Retinal pigment epithelial cell (primary cell): ENCODE results near the gene MCRIP1.

Source experiments
- DNase-seq: peaks from one replicate; pipeline ENCODE4 v3.0.0-alpha.2; 2010; ENCODE audit warnings: low read depth
- H3K4me3 ChIP-seq: 2 replicates; pipeline ENCODE4 v1.5.1; 2011; ENCODE audit warnings: mild to moderate bottlenecking, low read length, control low read depth, moderate library complexity
- CTCF ChIP-seq: conservative IDR thresholded peaks from 2 replicates; pipeline ENCODE4 v1.5.1; 2011; ENCODE audit warnings: low read depth, low read length, control low read depth, inconsistent platforms

The MCRIP1 gene

GRCh38 chr17:81846743-81847689, 13.9 kb upstream of the MCRIP1 start:
- TF ChIP-seq CTCF = no peak
- no peak overlapping the region for H3K4me3 ChIP-seq
- no peak for DNase-seq

GRCh38 chr17:81845881-81846742, 13.0 kb upstream of the MCRIP1 start:
- no peak for TF ChIP-seq CTCF
- DNase-seq = no peak
- H3K4me3 ChIP-seq = no peak overlapping the region

- TF ChIP-seq CTCF = no peak
- DNase-seq = no peak
These were observed 12.3 kb upstream of the MCRIP1 start for GRCh38 chr17:81845361-81845760.

GRCh38 chr17:81844887-81845286, 11.8 kb upstream of the MCRIP1 start:
- TF ChIP-seq CTCF = no peak
- DNase-seq = no peak
- no peak overlapping the region for H3K4me3 ChIP-seq

More at GRCh38 chr17:81845361-81845760, 12.3 kb upstream of the MCRIP1 start:
- no peak overlapping the region for H3K4me3 ChIP-seq

GRCh38 chr17:81844327-81844851, 11.3 kb upstream of the MCRIP1 start:
- TF ChIP-seq CTCF = no peak
- no peak for DNase-seq
- no peak overlapping the region for H3K4me3 ChIP-seq

GRCh38 chr17:81843713-81844326, 10.7 kb upstream of the MCRIP1 start:
- no peak for DNase-seq
- TF ChIP-seq CTCF = no peak
- H3K4me3 ChIP-seq = no peak overlapping the region
